ENCODE results near the gene SIX2. TPM values are rescaled to one million over a fixed set of nuclear protein-coding genes. Genes with fewer than 3 reads are reported as not detected.

The SIX2 gene
- total RNA-seq, 2 experiments from 2014 or later: not detected

- H3K4me1 ChIP-seq (ENCODE audit: insufficient read depth, low read length, poor library complexity, severe bottlenecking): no peaks in the 10 kb centered on the region
- no peaks in the 10 kb centered on the region for H3K9me3 ChIP-seq (ENCODE audit: low read length)
These were observed 51.5 kb downstream of the SIX2 start for GRCh38 chr2:44957656-44958327.

GRCh38 chr2:44956843-44957242, 52.4 kb downstream of the SIX2 start:
- Histone ChIP-seq H4K20me1 (ENCODE audit: insufficient read depth, low read length) (no peaks in the 10 kb centered on the region), H3K36me3 (ENCODE audit: insufficient read depth, low read length) (no peaks in the 10 kb centered on the region), H3K4me3 (ENCODE audit: low read depth, low read length, poor library complexity, severe bottlenecking) (no peak overlapping the region), H3K4me2 (ENCODE audit: low read length) (no peak overlapping the region), H3K79me2 (ENCODE audit: insufficient read depth, low read depth, low read length) (no peaks in the 10 kb centered on the region), H3K4me1 (ENCODE audit: insufficient read depth, low read length, poor library complexity, severe bottlenecking) (no peaks in the 10 kb centered on the region), H3K9me3 (ENCODE audit: low read length) (no peaks in the 10 kb centered on the region), H3K9me2 (ENCODE audit: insufficient read depth, low read length) (no peaks in the 10 kb centered on the region), H3K27ac (ENCODE audit: low read depth, low read length, poor library complexity, severe bottlenecking) (no peak overlapping the region), H2AFZ (ENCODE audit: low read length) (no peak overlapping the region)
- ChIA-PET POLR2A (no interaction called here), CTCF (ENCODE audit: unreplicated experiment) (no interaction called here)
- TF ChIP-seq EZH2phosphoT487 (IDR thresholded peaks at IDR 0.05; ENCODE audit: borderline replicate concordance, low read depth, low read length) (no peak), CTCF (conservative IDR thresholded peaks at IDR 0.05; ENCODE audit: low read length) (no peak)
- intact Hi-C loops (cut with micrococcal nuclease; ENCODE audit: unreplicated experiment): loop anchor here (2.0 to 5.0 kb wide), 4 partner anchors 478 to 915 kb away; no protein-coding TSS in a partner anchor
- BruUV-seq (replicated peaks): no TSS peak
- DNase-seq (ENCODE audit: low spot score): no peak

More at GRCh38 chr2:44957656-44958327, 51.5 kb downstream of the SIX2 start:
- CTCF ChIA-PET (ENCODE audit: unreplicated experiment): interaction anchor here (1.6 kb wide), 1 partner anchor 478 kb away, joined by 5 read pairs; no protein-coding TSS in a partner anchor
- intact Hi-C loops (cut with micrococcal nuclease; ENCODE audit: unreplicated experiment): loop anchor here (2.0 to 5.0 kb wide), 4 partner anchors 479 to 915 kb away; no protein-coding TSS in a partner anchor
- H3K79me2 ChIP-seq (ENCODE audit: insufficient read depth, low read depth, low read length): no peaks in the 10 kb centered on the region
- H3K4me3 ChIP-seq (ENCODE audit: low read depth, low read length, poor library complexity, severe bottlenecking): no peak overlapping the region
- no peaks in the 10 kb centered on the region for H3K9me2 ChIP-seq (ENCODE audit: insufficient read depth, low read length)
- H2AFZ ChIP-seq (ENCODE audit: low read length): no peak overlapping the region
- BruUV-seq (replicated peaks): no TSS peak
- no peak overlapping the region for H3K27ac ChIP-seq (ENCODE audit: low read depth, low read length, poor library complexity, severe bottlenecking)
- POLR2A ChIA-PET: no interaction called here
- no peak for TF ChIP-seq EZH2phosphoT487 (IDR thresholded peaks at IDR 0.05; ENCODE audit: borderline replicate concordance, low read depth, low read length)
- no peak for TF ChIP-seq CTCF (conservative IDR thresholded peaks at IDR 0.05; ENCODE audit: low read length)
- no peaks in the 10 kb centered on the region for H4K20me1 ChIP-seq (ENCODE audit: insufficient read depth, low read length)
- H3K4me2 ChIP-seq (ENCODE audit: low read length): no peak overlapping the region
- DNase-seq (ENCODE audit: low spot score): no peak
- H3K36me3 ChIP-seq (ENCODE audit: insufficient read depth, low read length): no peaks in the 10 kb centered on the region
